ENCODE results near the gene ZEB1.

GRCh38 chr10:31288962-31289361 is 30.1 kb upstream of the ZEB1 start:
- TF ChIP-seq CTCF (IDR thresholded peaks at IDR 0.05) (no peak), EP300 (IDR thresholded peaks at IDR 0.05) (no peak)

Data from ovary (tissue), 3 donors.